ENCODE results near the gene RALB. TPM values are rescaled to one million over a fixed set of nuclear protein-coding genes. Genes with fewer than 3 reads are reported as not detected.

The RALB gene
- total RNA-seq, 1 donor from 2014 or later, result 21.7 TPM

GRCh38 chr2:120299004-120299403 lies 46.4 kb downstream of the RALB start:
- TF ChIP-seq, protein P1, sequence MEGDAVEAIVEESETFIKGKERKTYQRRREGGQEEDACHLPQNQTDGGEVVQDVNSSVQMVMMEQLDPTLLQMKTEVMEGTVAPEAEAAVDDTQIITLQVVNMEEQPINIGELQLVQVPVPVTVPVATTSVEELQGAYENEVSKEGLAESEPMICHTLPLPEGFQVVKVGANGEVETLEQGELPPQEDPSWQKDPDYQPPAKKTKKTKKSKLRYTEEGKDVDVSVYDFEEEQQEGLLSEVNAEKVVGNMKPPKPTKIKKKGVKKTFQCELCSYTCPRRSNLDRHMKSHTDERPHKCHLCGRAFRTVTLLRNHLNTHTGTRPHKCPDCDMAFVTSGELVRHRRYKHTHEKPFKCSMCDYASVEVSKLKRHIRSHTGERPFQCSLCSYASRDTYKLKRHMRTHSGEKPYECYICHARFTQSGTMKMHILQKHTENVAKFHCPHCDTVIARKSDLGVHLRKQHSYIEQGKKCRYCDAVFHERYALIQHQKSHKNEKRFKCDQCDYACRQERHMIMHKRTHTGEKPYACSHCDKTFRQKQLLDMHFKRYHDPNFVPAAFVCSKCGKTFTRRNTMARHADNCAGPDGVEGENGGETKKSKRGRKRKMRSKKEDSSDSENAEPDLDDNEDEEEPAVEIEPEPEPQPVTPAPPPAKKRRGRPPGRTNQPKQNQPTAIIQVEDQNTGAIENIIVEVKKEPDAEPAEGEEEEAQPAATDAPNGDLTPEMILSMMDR (IDR thresholded peaks at IDR 0.05), result no peak
- no peak for DNase-seq (ENCODE audit: low spot score in 2 of 2)
- Histone ChIP-seq H3K36me3 (peaks cover 14 to 63% of the 10 kb centered on the region in 2 donors), H3K9me3 (no peaks in the 10 kb centered on the region), H3K27me3 (no peaks in the 10 kb centered on the region), H3K27ac (no peak overlapping the region), H3K4me1 (no peaks in the 10 kb centered on the region), H3K4me3 (no peak overlapping the region)
- intact Hi-C loops (cut with DNase I), result no loop called here

GRCh38 chr2:120299561-120299960 lies 46.9 kb downstream of the RALB start:
- Histone ChIP-seq H3K27ac (no peak overlapping the region), H3K4me1 (no peaks in the 10 kb centered on the region), H3K27me3 (no peaks in the 10 kb centered on the region), H3K36me3 (peaks cover 14 to 58% of the 10 kb centered on the region in 2 donors), H3K4me3 (no peak overlapping the region), H3K9me3 (no peaks in the 10 kb centered on the region)
- intact Hi-C loops (cut with DNase I), result no loop called here
- TF ChIP-seq, protein P1 (IDR thresholded peaks at IDR 0.05), result no peak
- DNase-seq (ENCODE audit: low spot score in 2 of 2), result no peak

DNA sequence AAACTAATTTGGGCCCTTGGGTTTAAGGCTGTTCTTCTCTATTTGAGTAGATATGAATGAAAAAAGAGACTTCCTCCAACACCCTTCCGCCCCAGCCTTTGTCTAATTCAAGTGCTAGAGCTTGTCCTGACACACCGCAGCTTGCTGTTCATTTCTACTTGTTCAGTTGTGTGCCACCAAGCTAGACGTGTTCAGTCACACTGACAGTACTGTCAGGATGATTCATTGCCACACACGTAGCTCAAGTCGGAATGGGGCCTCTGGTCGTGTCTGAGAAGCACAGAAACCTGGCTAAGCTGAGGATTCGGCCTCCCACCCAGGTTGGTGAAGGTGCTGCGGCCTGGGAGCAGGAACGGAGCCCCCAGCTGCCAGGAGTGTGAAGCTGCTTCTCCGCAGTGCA lies 47.7 kb downstream of the RALB start:
- TF ChIP-seq, protein P1 (IDR thresholded peaks at IDR 0.05), result no peak
- intact Hi-C loops (cut with DNase I), result no loop called here
- Histone ChIP-seq H3K27ac (no peak overlapping the region), H3K9me3 (no peaks in the 10 kb centered on the region), H3K27me3 (no peaks in the 10 kb centered on the region), H3K4me1 (no peaks in the 10 kb centered on the region), H3K36me3 (peaks cover 14 to 54% of the 10 kb centered on the region in 2 donors), H3K4me3 (no peak overlapping the region)
- DNase-seq (ENCODE audit: low spot score in 2 of 2), result no peak

DNA sequence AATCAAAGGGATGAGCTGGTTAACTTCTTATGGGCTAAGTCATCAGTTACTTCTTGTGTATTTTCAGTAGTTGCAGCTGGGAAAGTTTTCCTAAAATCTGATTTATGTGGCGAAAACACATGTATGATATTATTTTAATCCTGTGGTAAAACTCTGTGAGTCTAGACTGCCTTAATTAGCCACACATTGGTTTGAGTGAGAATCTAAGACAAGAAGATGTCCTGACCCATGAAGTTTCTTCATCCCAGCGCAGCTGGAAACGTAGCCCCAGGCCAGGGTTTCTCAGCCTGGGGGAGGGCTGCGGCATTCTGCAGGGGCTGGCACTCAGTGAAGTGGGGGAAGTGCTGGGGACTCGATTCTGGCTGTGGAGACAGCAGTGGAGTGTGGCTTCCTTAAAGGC lies 48.6 kb downstream of the RALB start:
- H3K4me3 ChIP-seq, result no peak overlapping the region
- H3K4me1 ChIP-seq, result no peaks in the 10 kb centered on the region
- intact Hi-C loops (cut with DNase I), result no loop called here
- no peak overlapping the region for H3K27ac ChIP-seq
- DNase-seq (ENCODE audit: low spot score in 2 of 2), result no peak
- TF ChIP-seq, protein P1 (IDR thresholded peaks at IDR 0.05), result no peak
- no peaks in the 10 kb centered on the region for H3K27me3 ChIP-seq
- no peaks in the 10 kb centered on the region for H3K9me3 ChIP-seq
- peaks cover 14 to 54% of the 10 kb centered on the region in 2 donors for H3K36me3 ChIP-seq

GRCh38 chr2:120302301-120302700 lies 49.6 kb downstream of the RALB start:
- H3K4me1 ChIP-seq, result no peaks in the 10 kb centered on the region
- no peak for DNase-seq (ENCODE audit: low spot score in 2 of 2)
- H3K27ac ChIP-seq, result no peak overlapping the region
- no peaks in the 10 kb centered on the region for H3K9me3 ChIP-seq
- no peak overlapping the region for H3K4me3 ChIP-seq
- no peaks in the 10 kb centered on the region for H3K27me3 ChIP-seq
- peaks cover 14 to 45% of the 10 kb centered on the region in 2 donors for H3K36me3 ChIP-seq
- intact Hi-C loops (cut with DNase I), result no loop called here
- TF ChIP-seq, protein P1 (IDR thresholded peaks at IDR 0.05), result no peak

GRCh38 chr2:120303177-120303576 lies 50.5 kb downstream of the RALB start:
- intact Hi-C loops (cut with DNase I), result no loop called here
- H3K9me3 ChIP-seq, result no peaks in the 10 kb centered on the region
- H3K36me3 ChIP-seq, result peaks cover 14 to 39% of the 10 kb centered on the region in 2 donors
- no peak for DNase-seq (ENCODE audit: low spot score in 2 of 2)
- no peaks in the 10 kb centered on the region for H3K4me1 ChIP-seq
- TF ChIP-seq, protein P1 (IDR thresholded peaks at IDR 0.05), result no peak
- H3K4me3 ChIP-seq, result no peak overlapping the region
- no peak overlapping the region for H3K27ac ChIP-seq
- no peaks in the 10 kb centered on the region for H3K27me3 ChIP-seq
